ENCODE measurements around the gene CFAP126. TPM values are rescaled to one million over a fixed set of nuclear protein-coding genes. Genes with fewer than 3 reads are reported as not detected.
"Not testable (repeated sequence)": the region's sequence is repeated elsewhere in the genome, so short reads cannot be mapped to it uniquely, and the experiment has no call there.

Gene CFAP126
- total RNA-seq, 1 donor from 2014 or later = not detected

DNA sequence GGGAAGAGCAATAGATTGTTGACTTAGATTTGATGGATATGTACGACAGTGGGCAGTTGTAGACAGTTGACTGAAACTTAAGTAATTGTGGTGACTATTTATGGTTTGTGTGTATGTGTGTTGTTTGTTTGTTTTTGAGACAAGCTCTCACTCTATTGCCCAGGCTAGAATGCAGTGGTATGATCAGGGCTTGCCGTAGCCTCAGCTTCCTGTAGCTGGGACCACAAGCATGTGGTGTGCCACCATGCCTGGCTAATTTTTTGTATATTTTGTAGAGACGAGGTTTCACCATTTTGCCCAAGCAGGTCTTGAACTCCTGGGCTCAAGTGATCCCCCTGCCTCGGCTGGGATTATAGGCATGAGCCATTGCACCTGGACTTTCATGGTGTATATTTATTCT is 43.7 kb downstream of the CFAP126 start:
- Histone ChIP-seq H3K9me3 (no peaks in the 10 kb centered on the region), H3K4me1 (no peaks in the 10 kb centered on the region), H3K4me3 (no peak overlapping the region), H3K27me3 (no peaks in the 10 kb centered on the region), H3K27ac (no peak overlapping the region), H3K36me3 (peaks cover 31 to 52% of the 10 kb centered on the region in 2 donors)
- no peak for DNase-seq (ENCODE audit: low spot score in 2 of 2)
- intact Hi-C loops (cut with DNase I) = no loop called here
- TF ChIP-seq, protein P1, sequence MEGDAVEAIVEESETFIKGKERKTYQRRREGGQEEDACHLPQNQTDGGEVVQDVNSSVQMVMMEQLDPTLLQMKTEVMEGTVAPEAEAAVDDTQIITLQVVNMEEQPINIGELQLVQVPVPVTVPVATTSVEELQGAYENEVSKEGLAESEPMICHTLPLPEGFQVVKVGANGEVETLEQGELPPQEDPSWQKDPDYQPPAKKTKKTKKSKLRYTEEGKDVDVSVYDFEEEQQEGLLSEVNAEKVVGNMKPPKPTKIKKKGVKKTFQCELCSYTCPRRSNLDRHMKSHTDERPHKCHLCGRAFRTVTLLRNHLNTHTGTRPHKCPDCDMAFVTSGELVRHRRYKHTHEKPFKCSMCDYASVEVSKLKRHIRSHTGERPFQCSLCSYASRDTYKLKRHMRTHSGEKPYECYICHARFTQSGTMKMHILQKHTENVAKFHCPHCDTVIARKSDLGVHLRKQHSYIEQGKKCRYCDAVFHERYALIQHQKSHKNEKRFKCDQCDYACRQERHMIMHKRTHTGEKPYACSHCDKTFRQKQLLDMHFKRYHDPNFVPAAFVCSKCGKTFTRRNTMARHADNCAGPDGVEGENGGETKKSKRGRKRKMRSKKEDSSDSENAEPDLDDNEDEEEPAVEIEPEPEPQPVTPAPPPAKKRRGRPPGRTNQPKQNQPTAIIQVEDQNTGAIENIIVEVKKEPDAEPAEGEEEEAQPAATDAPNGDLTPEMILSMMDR (IDR thresholded peaks at IDR 0.05) = no peak

DNA sequence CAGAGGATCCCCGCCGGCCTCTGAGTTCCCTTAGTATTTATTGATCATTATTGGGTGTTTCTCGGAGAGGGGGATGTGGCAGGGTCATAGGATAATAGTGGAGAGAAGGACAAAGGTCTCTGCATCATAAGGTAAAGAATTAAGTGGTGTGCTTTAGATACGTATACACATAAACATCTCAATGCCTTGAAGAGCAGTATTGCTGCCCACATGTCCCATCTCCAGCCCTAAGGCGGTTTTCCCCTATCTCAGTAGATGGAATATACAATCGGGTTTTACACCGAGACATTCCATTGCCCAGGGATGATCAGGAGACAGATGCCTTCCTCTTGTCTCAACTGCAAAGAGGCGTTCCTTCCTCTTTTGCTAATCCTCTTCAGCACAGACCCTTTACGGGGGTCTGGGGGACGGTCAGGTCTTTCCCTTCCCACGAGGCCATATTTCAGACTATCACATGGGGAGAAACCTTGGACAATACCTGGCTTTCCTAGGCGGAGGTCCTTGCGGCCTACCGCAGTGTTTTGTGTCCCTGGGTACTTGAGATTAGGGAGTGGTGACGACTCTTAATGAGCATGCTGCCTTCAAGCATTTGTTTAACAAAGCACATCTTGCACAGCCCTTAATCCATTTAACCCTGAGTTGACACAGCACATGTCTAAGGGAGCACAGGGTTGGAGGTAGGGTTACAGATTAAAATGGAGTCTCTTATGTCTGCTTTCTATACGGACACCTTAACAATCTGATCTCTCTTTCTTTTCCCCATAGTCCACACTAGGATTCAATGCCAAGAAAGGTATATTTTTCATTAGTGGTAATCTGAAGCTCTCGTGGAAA is 51.6 kb downstream of the CFAP126 start:
- not testable (repeated sequence) for DNase-seq (ENCODE audit: low spot score in 2 of 2); H3K27ac ChIP-seq; H3K27me3 ChIP-seq; H3K4me1 ChIP-seq; H3K36me3 ChIP-seq; H3K9me3 ChIP-seq; H3K4me3 ChIP-seq
- intact Hi-C loops (cut with DNase I) = loop anchor here (2.0 to 10.0 kb wide), 2 partner anchors 89 to 449 kb away; partner anchors contain the start of genes ATF6 and TOMM40L

Other genes with a start within 250 kb of the CFAP126 start
- gene PFDN2, start 249.8 kb downstream of the CFAP126 start, total RNA-seq = 16.3 TPM
- 44.9 TPM for gene NIT1, start 249.8 kb downstream of the CFAP126 start, total RNA-seq
- gene DEDD, start 235.2 kb downstream of the CFAP126 start, total RNA-seq = 27.8 TPM
- gene UFC1, start 213.9 kb downstream of the CFAP126 start, total RNA-seq = 3.3 TPM
- gene USP21, start 208.4 kb downstream of the CFAP126 start, total RNA-seq = 31.9 TPM
- gene PPOX, start 201.4 kb downstream of the CFAP126 start, total RNA-seq = 4.8 TPM
- 26.9 TPM for gene B4GALT3, start 190.4 kb downstream of the CFAP126 start, total RNA-seq
- gene ADAMTS4, start 168.8 kb downstream of the CFAP126 start, total RNA-seq = 109 TPM
- 107 TPM for gene NDUFS2, start 165.5 kb downstream of the CFAP126 start, total RNA-seq
- gene FCER1G, start 152.6 kb downstream of the CFAP126 start, total RNA-seq = 69.9 TPM
- 161 TPM for gene APOA2, start 144.2 kb downstream of the CFAP126 start, total RNA-seq
- 26.6 TPM for gene TOMM40L, start 141.8 kb downstream of the CFAP126 start, total RNA-seq
- gene NR1I3, start 129.7 kb downstream of the CFAP126 start, total RNA-seq = 0.21 TPM
- not detected for gene PCP4L1, start 109.1 kb downstream of the CFAP126 start, total RNA-seq
- gene MPZ, start 57.9 kb downstream of the CFAP126 start, total RNA-seq = 2.4 TPM
- 23.2 TPM for gene SDHC, start 53.5 kb downstream of the CFAP126 start, total RNA-seq
- gene FCGR2A, start 137.6 kb upstream of the CFAP126 start, total RNA-seq = 23.6 TPM
- gene HSPA6, start 156.7 kb upstream of the CFAP126 start, total RNA-seq = 1.9 TPM
- 8.8 TPM for gene FCGR3A, start 181.9 kb upstream of the CFAP126 start, total RNA-seq

All from ascending aorta (tissue), 2 donors.